Pancreas (tissue), 8 donors: ENCODE results near the gene AQP12A. TPM values are rescaled to one million over a fixed set of nuclear protein-coding genes. Genes with fewer than 3 reads are reported as not detected.

Experiments used
- polyA plus RNA-seq, 2 donors: library from polyadenylated mRNA; stranded (reverse); fragments of 200-250 nt; gene quantifications; one replicate each; pipeline ENCODE4 v1.2.3, GENCODE V29; 2013
- total RNA-seq, 6 donors: library from RNA; stranded (reverse); fragmentation: NEBNext Ultra II Directional in 4 of 6; extraction: Animal tissue kit (Norgen Biotek cat#: 25700) in 4 of 6; gene quantifications; one replicate each; pipeline versions ENCODE4 v1.2.1 to v1.2.4, GENCODE V29; 2021 to 2023
- donor health status: healthy with polysubstance abuse.
- donor health status: DM: no; HTN: no; CAD: no; lungs with moderate emphysema.
- donor health status: DM: no; HTN: no; CAD: no.
- donor health status: Bipolar disorder and iron deficiency.
- donor health status: DM: yes; HTN: yes; CAD: no.
- donor health status: DM: no; HTN: no; CAD: no.
- donor health status: DM: no; HTN: no; CAD: no.
- donor health status: DM: yes; HTN: yes; CAD: no.

The AQP12A gene
- total and polyA plus RNA-seq, 8 donors: 46.6 to 744 (median 122) TPM

Other genes starting within 250 kb of the AQP12A start
- 10 to 100 TPM in 4 of 6 donors, 1 to 10 TPM in 2; 6.9 to 11.8 (median 10.3) TPM for gene ANKMY1, start 133.9 kb upstream of the AQP12A start, total RNA-seq
- 10 to 100 TPM; 11.3 to 20.1 TPM for gene ANKMY1, start 133.9 kb upstream of the AQP12A start, polyA plus RNA-seq
- 1 to 10 TPM; 1.6 to 3.5 (median 2.4) TPM for gene DUSP28, start 131.5 kb upstream of the AQP12A start, total RNA-seq
- gene DUSP28, start 131.5 kb upstream of the AQP12A start, polyA plus RNA-seq: 1 to 10 TPM; 2.6 to 5.0 TPM
- gene RNPEPL1, start 123.4 kb upstream of the AQP12A start, total RNA-seq: 10 to 100 TPM; 37.1 to 48.5 (median 39.6) TPM
- gene RNPEPL1, start 123.4 kb upstream of the AQP12A start, polyA plus RNA-seq: 100 to 1,000 TPM in 1 of 2 donors, 10 to 100 TPM in 1; 80.3 to 195 TPM
- gene CAPN10, start 105.1 kb upstream of the AQP12A start, total RNA-seq: 10 to 100 TPM in 3 of 6 donors, 1 to 10 TPM in 3; 8.6 to 19.0 (median 10.9) TPM
- 10 to 100 TPM; 47.0 to 49.3 TPM for gene CAPN10, start 105.1 kb upstream of the AQP12A start, polyA plus RNA-seq
- gene GPR35, start 66.4 kb upstream of the AQP12A start, total RNA-seq: 1 to 10 TPM in 2 of 6 donors, under 1 TPM in 4; 0.35 to 1.4 (median 0.84) TPM
- gene GPR35, start 66.4 kb upstream of the AQP12A start, polyA plus RNA-seq: 1 to 10 TPM; 4.1 to 4.6 TPM
- 100 to 1,000 TPM in 4 of 6 donors, 10 to 100 TPM in 2; 54.2 to 240 (median 132) TPM for gene AQP12B, start 9.0 kb upstream of the AQP12A start, total RNA-seq
- gene AQP12B, start 9.0 kb upstream of the AQP12A start, polyA plus RNA-seq: 100 to 1,000 TPM; 158 to 217 TPM
- 10 to 100 TPM; 46.4 to 76.0 (median 64.6) TPM for gene KIF1A, start 128.4 kb downstream of the AQP12A start, total RNA-seq
- 10 to 100 TPM; 32.4 to 62.9 TPM for gene KIF1A, start 128.4 kb downstream of the AQP12A start, polyA plus RNA-seq
- under 1 TPM in 1 of 6 donors, not detected in 5; 0.76 TPM for gene AGXT, start 177.0 kb downstream of the AQP12A start, total RNA-seq
- gene AGXT, start 177.0 kb downstream of the AQP12A start, polyA plus RNA-seq: under 1 TPM; 0.07 to 0.08 TPM
- 1 to 10 TPM in 2 of 6 donors, under 1 TPM in 4; 0.14 to 1.5 (median 0.45) TPM for gene MAB21L4, start 204.3 kb downstream of the AQP12A start, total RNA-seq
- gene MAB21L4, start 204.3 kb downstream of the AQP12A start, polyA plus RNA-seq: 1 to 10 TPM; 2.0 TPM
- gene CROCC2, start 214.5 kb downstream of the AQP12A start, total RNA-seq: under 1 TPM in 1 of 6 donors, not detected in 5; 0.04 TPM
- gene CROCC2, start 214.5 kb downstream of the AQP12A start, polyA plus RNA-seq: under 1 TPM; 0.04 to 0.05 TPM